HG03520 (cell line): ENCODE results near the gene WDTC1.

Experiments used
- ATAC-seq: cut with Tn5 transposase; IDR thresholded peaks from one replicate; pipeline ENCODE4 v1.9.1; 2021; ENCODE audit warnings: mild to moderate bottlenecking, moderate library complexity; ENCODE audit not compliant: unreplicated experiment

Gene WDTC1

DNA sequence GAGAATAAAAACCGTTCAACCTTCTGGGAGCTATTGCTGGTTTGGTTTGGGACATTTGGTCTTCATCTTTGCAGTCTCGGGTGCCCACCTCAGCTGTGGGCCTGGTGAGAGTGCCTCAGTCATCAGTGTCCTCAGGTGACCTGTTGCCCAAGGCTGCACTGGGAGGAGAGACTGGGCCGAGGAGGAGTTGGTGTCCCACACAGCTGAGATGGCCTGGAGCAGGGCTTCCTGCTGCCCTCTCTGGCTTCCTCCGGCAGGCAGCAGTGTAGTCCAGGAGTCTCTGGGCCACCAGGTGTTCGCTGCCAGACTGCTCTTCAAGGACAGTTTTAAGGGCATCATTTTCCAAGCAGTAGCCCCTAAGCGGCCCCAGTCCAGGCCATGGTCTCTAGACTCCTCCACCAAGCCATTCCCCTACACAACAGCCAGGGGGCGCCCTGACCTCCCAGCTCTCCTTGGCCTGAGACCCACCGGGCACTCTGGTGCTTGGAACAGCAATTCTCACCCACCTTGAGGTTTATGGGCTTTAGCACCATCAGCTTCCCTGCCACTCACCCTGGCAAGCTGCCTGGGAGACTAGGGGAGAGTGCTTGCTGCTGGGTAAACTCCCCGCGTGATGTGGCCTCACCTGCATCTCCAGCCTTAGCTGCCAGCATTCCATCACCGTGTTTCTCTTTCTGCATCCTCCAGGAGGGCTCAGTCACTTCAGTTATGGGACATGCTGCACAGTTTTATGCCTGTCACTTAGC lies 98.3 kb downstream of the WDTC1 start:
- no peak for ATAC-seq

DNA sequence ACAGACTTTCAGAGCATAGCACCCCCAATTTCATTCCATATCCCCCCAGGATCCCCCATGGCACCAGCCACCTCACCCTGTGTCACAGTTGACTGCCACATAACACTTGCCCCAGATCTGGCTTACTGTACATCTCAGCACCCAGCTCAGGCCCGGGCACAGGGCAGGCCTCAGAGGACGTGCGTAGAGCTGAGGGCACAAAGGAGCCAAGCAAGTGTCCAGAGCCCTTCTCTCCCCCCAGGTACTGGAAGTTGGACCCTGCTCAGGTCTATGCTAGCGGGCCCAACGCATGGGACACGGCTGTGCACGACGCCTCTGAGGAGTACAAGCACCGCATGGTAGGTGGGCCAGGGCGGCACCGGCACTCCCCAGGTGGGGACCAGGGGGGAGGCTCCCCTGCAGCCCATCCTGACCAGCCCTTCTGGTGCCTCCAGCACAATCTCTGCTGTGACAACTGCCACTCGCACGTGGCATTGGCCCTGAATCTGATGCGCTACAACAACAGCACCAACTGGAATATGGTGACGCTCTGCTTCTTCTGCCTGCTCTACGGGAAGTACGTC lies 99.4 kb downstream of the WDTC1 start:
- ATAC-seq = no peak

- ATAC-seq = no peak
Observed at GRCh38 chr1:27335506-27336422, 101.3 kb downstream of the WDTC1 start.

DNA sequence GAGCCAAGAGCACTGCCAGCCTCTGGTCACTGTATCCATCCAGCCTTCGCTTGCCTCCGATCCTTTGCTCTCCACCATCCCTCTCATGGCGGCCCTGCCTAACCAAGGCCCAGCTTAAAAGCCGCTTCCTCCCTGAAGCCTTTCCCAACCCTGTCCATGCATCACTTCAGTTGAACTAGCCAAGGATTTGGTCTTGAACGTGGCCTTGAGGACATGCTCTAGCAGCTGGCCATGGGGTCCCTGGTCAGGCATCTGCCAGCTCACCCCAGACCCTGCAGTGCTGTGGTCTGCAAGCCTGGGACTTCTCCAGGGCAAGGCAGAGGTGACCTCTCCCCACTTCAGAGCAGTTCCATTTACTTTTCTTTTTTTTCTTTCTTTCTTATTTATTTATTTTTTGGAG lies 102.3 kb downstream of the WDTC1 start:
- no peak for ATAC-seq

DNA sequence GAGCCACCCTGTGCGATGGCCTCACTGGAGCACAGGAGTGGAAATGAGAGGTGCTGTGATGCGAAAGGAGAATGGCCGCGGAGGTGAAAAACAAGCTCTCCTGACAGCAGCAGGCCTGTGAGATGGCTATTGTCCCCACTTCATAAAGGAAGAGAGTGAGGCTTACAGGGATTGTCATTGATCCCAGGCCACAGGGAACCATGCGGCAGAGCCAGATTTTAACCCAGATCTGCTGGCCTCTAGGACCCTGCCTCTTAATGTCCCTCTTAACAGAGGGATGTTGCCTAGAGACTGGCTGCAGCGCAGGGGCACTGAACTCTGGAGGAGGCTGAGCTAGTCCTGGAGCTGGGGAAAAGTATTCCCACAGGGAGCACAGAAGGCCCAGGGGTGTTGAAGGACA lies 104.3 kb downstream of the WDTC1 start:
- no peak for ATAC-seq

- ATAC-seq = no peak
Observed at GRCh38 chr1:27339213-27339612, 104.8 kb downstream of the WDTC1 start.

GRCh38 chr1:27341525-27342252 lies 107.3 kb downstream of the WDTC1 start, which contains the start of gene SYTL1:
TSS of gene SYTL1 (plus strand) at chr1:27342022. CDS start at chr1:27345335, 3,313 bp downstream.
- no peak for ATAC-seq

DNA sequence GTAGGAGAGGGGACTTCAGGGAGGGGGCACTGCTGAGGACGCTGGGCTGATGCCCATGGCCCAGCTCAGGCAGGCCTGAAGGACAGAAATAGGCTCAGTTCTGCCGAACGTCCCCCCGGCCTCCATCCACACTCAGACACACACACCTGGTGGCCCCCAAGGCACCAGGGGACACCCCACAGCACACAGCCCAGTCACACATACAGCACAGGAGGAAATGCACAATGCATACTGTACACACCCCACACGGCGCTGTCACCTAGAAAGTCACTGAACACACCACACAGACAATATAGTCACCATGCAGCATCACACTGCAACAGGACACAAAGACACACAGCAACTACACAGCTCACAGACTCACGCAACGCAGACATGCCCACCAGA lies 108.0 kb downstream of the WDTC1 start:
- no peak for ATAC-seq

DNA sequence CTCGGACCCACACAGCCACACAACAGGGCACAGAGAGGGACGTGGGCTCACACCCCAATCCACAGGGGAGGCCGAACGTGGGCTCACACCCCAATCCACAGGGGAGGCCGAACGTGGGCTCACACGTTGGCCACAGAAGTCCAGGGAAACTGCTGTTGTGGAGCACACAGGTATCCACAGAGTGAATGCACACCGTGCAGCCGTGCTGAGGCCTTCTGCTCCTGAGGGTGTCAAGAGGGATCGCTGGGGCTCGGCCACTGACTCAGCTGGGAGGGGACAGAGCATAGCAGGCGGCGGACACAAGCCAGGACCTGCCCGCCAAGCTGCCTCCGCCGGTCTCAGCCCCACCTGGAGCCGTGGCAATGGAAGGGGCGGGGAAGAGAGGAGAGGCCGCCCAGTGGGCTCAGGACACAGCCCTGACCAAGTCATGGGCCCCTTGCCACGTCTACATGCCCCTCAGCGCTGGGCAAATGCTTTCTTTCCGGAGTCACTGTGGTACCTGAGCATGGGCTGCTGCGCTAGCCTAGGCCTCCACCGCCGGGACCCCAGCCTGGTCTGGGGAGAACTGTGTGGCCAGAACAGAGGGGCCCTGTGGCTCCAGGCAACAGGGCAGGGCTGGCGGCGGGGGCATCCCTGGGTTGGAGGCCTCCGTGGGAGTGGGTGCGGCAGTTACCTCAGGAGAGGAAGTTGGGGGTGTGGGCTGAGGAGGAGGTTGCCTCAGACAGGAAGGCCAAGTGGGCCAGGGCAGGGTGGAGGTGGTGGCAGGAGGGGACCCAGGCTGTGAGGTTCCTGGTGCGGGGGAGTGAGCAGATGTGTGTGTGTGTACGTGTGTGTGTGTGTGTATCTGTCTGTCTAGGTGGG lies 108.6 kb downstream of the WDTC1 start:
- no peak for ATAC-seq

GRCh38 chr1:27343639-27344025 lies 109.2 kb downstream of the WDTC1 start:
- no peak for ATAC-seq

GRCh38 chr1:27345272-27345671 lies 110.8 kb downstream of the WDTC1 start:
- no peak for ATAC-seq

- ATAC-seq = no peak
Observed at GRCh38 chr1:27346357-27346756, 111.9 kb downstream of the WDTC1 start.

- no peak for ATAC-seq
Observed at GRCh38 chr1:27346991-27347624, 112.7 kb downstream of the WDTC1 start.

- no peak for ATAC-seq
Observed at GRCh38 chr1:27348861-27349783, 114.7 kb downstream of the WDTC1 start.

GRCh38 chr1:27349784-27350662 lies 115.6 kb downstream of the WDTC1 start:
- no peak for ATAC-seq

GRCh38 chr1:27350663-27351540 lies 116.5 kb downstream of the WDTC1 start:
- no peak for ATAC-seq
